ENCODE measurements around the gene TRPM2. TPM values are rescaled to one million over a fixed set of nuclear protein-coding genes. Genes with fewer than 3 reads are reported as not detected.

The TRPM2 gene
- total and polyA plus RNA-seq, 12 donors = 0.34 to 8.5 (median 1.2) TPM

- no peak for TF ChIP-seq CTCF (IDR thresholded peaks at IDR 0.05)
- WGBS, 2 donors = 71 to 83% methylated on average over 10 of the region's 10 CpGs
- peak overlapping the region in 1 of 10 donors; percentile 73 for H3K27ac ChIP-seq
- H3K36me3 ChIP-seq = peaks cover 0 to 34% (median 0%) of the 10 kb centered on the region in 9 donors
- DNase-seq (no peak), ATAC-seq (peak in 5 of 8 donors; percentile 17 to 46 (median 42))
- H3K4me3 ChIP-seq = no peak overlapping the region
- H3K9me3 ChIP-seq = peaks cover 0 to 3% (median 0%) of the 10 kb centered on the region in 11 donors
- intact Hi-C loops (cut with DNase I) = no loop called here
- H3K27me3 ChIP-seq = peaks cover 0 to 78% (median 23%) of the 10 kb centered on the region in 7 donors
- H3K4me1 ChIP-seq = peaks cover 0 to 27% (median 0%) of the 10 kb centered on the region in 9 donors
Measured at GRCh38 chr21:44375281-44375651, 21.8 kb downstream of the TRPM2 start.

- H3K9me3 ChIP-seq = peaks cover 0 to 3% (median 0%) of the 10 kb centered on the region in 11 donors
- H3K4me3 ChIP-seq = no peak overlapping the region
- H3K27me3 ChIP-seq = peaks cover 0 to 78% (median 19%) of the 10 kb centered on the region in 7 donors
- peaks cover 0 to 27% (median 0%) of the 10 kb centered on the region in 9 donors for H3K4me1 ChIP-seq
- H3K36me3 ChIP-seq = peaks cover 0 to 39% (median 0%) of the 10 kb centered on the region in 9 donors
- intact Hi-C loops (cut with DNase I) = no loop called here
- peak overlapping the region in 1 of 10 donors; percentile 73 for H3K27ac ChIP-seq
- no peak for TF ChIP-seq CTCF (IDR thresholded peaks at IDR 0.05)
- ATAC-seq (no peak), DNase-seq (no peak)
- WGBS, 2 donors = 86 to 87% methylated on average over 19 of the region's 19 CpGs
Measured at GRCh38 chr21:44375761-44376241, 22.4 kb downstream of the TRPM2 start.

GRCh38 chr21:44376606-44377005 is 23.2 kb downstream of the TRPM2 start:
- H3K36me3 ChIP-seq = peaks cover 0 to 40% (median 0%) of the 10 kb centered on the region in 9 donors
- no peak overlapping the region for H3K4me3 ChIP-seq
- no peak overlapping the region for H3K27ac ChIP-seq
- ATAC-seq (no peak), DNase-seq (no peak)
- no peak for TF ChIP-seq CTCF (IDR thresholded peaks at IDR 0.05)
- peaks cover 0 to 27% (median 0%) of the 10 kb centered on the region in 9 donors for H3K4me1 ChIP-seq
- WGBS, 2 donors = 84 to 90% methylated on average over 9 of the region's 9 CpGs
- peaks cover 0 to 3% (median 0%) of the 10 kb centered on the region in 11 donors for H3K9me3 ChIP-seq
- H3K27me3 ChIP-seq = peaks cover 0 to 76% (median 19%) of the 10 kb centered on the region in 7 donors
- intact Hi-C loops (cut with DNase I) = no loop called here

GRCh38 chr21:44377201-44377921 is 23.9 kb downstream of the TRPM2 start:
- H3K4me1 ChIP-seq = peaks cover 0 to 27% (median 0%) of the 10 kb centered on the region in 9 donors
- intact Hi-C loops (cut with DNase I) = no loop called here
- WGBS, 2 donors = 68 to 73% methylated on average over 24 of the region's 24 CpGs
- H3K27ac ChIP-seq = no peak overlapping the region
- H3K9me3 ChIP-seq = peaks cover 0 to 3% (median 0%) of the 10 kb centered on the region in 11 donors
- ATAC-seq (no peak), DNase-seq (no peak)
- H3K27me3 ChIP-seq = peaks cover 0 to 71% (median 19%) of the 10 kb centered on the region in 7 donors
- peaks cover 0 to 41% (median 0%) of the 10 kb centered on the region in 9 donors for H3K36me3 ChIP-seq
- H3K4me3 ChIP-seq = no peak overlapping the region
- peak in 1 of 9 donors; percentile 6 for TF ChIP-seq CTCF (IDR thresholded peaks at IDR 0.05)

Data from heart right ventricle (tissue), 16 donors.